HG02981 (cell line): ENCODE results near the gene KIF18B.
A peak's percentile ranks its signal among the peaks of the same experiment; 100 is the strongest.
"Not testable (repeated sequence)": the region's sequence is repeated elsewhere in the genome, so short reads cannot be mapped to it uniquely, and the experiment has no call there.

Source experiments
- ATAC-seq: cut with Tn5 transposase; IDR thresholded peaks from one replicate; pipeline ENCODE4 v1.9.1; 2021; ENCODE audit warnings: mild to moderate bottlenecking, moderate library complexity; ENCODE audit not compliant: unreplicated experiment

The KIF18B gene

DNA sequence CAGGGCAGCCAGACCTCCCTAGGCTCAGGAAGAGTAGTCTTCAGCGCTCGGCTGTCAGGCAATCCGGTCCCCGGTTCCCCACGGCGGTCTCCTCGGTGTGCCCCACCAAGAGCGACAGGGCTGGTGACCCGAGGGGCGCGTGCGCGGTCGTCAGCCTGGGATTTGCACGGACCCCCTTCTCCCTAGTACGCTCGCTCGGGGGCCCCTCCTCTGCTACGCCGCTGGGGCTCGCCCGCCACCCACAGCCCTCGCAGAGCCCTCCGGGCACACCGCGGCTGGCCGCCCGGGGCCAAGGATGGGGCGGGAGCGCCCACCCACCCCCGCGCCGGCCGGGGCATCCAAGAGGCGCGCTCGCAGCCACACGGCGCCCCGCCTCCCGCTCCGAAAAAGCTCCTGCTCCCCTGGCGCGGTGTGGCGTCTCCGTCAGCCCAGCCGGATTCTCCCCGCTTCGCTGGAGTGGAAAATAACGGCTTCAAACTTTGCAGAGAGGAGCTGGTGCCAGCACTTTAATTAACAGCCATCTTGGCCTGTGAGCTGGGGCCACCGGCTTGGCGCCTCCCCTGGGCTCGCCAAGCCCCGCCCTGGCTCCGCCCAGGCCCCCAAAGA is 22.7 kb upstream of the KIF18B start:
- no peak for ATAC-seq

DNA sequence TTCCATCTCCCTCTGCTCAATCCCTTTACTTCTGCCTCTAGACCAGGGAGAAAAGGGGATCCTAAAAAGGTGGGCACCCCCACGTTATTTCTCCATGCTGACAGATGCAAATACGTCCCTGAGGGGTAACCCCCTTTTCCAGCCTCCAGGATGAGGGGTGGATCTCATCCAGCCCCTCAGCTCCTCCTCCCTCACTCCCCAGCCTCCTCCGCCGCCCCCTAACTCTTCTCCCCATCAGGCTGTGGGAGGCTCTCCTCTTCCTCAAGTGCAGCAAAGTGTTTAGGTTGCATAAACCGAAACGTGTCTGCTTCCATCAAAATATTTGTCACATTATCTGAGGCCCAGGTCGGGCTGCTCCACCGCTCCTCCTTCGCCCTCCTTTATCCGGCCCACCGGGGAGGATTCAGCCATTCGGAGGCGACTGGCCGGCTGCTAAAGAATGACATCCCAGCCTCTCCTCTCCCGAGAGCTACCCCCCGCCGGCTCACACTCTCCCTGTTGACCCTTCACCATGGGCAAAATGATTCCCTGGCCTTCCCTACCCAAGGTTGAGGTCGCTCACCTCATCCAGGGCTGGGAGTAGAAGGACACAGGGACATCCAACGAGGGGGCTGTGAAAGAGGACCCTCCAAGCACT is 21.7 kb upstream of the KIF18B start:
- ATAC-seq: no peak

DNA sequence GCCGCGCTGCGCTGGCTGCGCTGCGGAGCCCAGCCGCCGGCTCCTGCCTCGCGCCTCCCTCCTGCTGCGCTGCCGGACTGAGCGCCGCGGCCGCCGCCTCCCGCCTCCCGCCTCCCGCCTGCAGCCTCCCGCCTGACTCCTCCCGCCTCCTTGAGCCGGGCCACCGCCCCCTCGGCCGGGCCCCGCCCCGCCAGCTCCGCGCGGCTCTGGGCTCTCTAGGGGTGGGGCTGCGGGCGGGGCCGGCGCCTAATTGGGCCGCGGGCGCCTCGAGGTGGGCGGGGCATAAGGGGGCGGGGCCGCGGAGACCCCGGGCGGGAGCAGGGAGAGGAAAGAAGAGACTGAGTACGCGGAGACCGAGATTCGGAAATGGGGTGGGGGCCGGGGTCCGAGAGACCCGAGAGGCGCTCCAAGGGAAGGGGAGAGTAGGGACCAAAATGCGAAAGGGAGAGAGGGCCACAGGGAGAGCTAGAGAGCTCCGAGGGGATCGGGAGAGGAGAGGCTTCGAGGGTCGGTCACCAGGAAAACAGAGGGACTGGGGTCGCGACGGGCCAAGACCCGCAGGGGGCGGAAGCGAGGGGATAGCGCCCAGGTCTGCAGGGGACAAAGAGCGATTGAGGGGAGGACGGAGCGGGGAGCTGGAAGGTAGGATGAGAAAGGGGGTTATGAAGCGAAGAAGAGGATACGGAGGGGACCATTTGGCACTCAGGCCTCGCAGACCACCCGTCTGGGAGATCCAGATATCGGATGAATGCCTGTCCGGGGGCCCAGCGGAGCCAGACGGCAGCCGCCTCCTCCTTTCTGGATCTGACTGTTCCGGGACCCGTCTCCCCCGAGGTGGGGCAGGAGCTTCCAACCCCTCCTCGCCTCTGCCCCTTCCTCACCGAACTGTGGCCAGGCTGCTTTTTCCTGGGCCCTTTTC is 20.9 kb upstream of the KIF18B start, which contains the start of gene C1QL1:
C1QL1 (minus strand) TSS at position 79 of the 919 bp plus-strand sequence. CDS start 255 bp downstream, outside the sequence.
- ATAC-seq: peak; percentile 86

DNA sequence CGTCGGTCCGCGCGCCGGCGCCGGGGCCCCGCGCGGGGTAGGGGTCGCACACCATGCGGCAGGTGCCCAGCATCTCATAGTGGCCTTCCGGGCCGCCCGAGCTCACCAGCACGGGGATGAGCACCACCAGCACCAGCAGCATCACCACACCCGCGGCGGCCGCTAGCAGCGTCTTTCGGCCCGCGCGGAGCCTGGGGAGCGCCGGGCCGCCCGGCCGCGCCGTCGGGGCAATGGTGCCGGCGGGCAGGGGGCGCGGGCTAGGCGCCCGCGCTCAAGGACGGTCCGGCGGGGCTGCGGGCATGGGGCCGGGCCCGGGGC is 20.3 kb upstream of the KIF18B start:
- ATAC-seq: no peak

DNA sequence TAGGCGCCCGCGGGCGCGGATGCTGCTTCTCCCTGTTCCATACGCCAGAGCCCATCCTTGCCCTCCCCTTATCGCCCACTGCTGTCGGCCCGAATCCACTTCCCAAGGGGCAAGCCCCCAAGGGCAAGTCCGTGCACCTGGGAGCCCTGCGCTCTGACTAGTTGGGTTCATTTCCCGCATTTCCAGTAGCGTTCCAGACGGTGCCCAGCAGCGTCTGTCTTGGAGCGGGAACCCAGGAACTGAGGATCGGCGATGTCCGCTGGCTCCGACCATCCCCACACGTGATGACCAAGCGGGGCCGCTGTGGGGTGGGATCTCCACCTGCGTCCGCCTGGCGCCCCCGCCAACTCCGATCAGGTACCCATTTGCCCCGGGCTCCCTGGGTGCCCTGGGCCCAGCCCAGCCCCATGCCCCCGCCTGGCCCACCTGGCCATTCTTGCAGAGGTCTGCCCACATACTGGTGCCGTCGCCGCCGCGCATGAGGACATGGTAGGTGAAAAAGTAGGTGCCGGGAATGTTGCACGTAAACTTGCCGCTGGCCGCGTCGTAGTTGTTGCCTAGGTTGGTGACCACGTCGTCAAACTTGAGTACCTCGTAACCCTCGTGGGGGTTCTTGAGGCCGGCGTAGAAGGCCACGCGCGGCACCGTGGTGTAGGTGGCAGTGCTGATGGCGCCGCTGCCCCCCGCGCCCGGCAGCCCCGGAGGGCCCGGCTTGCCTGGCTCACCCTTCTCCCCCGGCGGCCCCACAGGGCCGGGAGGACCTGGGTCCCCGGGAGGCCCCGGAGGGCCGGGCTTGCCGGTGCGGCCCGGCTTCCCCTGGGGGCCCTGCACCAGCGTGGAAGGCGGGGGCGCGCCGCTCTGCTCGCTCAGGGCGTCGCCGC is 19.7 kb upstream of the KIF18B start:
- ATAC-seq: no peak

DNA sequence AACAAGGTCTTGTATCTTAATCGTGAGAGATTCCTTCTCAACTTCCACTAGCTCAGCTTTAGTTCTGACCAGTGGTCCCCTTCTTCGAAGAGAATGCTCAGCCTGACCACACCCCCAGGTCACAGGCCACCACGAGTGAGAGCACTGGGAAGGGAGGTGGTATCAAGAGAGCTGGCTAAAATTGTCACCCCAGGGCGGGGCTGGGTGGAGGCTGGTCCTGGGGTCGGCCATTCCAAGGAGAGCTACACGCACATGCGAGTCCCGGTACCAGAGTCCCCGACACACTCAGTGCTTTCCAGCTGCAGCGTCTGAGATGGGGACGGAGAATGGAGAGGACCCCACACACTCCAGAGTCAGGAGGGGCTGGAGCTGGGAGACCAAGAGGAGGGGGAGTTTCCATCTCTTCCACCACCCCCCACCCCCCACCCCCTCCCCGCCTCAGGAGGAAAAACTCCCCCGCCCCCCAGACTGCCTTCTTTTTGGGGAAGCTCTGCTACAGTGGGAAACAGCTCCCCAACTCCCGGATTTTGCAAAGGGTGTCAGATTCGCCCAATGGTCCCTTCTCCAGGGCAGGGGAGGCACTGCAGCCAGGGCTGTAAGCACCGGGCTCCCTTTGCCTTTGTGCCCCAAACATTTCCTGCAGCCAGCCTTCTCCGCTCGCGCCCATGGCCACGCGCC is 18.9 kb upstream of the KIF18B start:
- no peak for ATAC-seq

DNA sequence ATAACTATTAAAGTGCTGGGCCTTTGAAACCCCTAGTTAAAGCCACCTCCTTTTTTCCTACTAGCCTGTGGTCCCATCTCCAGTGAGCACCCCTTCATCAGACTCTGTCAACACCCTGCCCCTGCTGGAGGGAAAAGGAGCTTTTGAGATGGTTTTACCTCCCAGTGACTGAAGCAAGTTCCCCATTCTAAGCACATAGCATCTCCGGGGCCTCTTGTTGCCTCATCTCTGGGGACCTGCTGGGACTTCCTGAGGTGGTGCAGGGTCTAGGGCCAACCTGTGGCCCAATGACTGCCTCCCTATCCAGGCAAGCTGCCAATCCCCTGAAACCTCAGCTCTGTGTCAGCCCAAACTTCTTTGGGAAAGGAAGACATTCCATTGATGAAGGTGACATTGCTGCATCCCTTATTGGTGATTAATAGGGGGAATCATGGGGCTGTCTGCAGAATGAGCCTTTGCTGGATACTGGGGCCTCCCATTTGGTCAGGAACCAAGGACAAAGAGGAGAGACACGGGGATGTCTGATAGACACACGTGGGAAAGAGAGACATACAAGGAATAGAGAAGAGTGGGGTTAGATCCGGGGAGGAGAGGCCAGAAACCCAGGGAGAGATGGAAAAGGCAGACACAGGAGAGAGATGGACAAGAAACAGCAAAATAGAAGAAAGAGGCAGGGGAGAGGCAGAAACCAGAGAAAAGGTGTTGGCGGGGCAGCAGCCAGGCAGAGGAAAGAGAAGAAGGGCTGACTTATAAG is 18.1 kb upstream of the KIF18B start:
- ATAC-seq: no peak

DNA sequence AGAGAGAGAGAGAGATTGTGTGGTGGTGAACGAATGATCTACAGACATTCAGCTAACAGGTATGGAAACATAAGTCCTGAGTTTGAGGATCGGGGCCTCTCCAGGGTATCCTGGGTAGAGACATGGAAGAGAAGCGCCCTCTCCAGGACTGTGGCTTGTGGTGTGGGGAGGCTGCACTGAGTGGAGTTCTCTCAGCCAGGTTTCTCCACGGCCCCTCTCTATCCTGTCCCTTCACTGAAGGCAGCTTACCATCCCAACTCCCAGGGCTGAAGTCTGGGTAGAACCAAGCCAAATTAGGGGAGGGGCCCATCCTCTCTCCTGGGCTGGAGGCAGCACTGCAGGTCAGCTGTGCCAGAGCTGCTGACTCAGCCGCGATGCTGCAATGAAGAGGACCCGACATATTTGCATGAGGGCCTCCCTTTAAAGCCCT is 14.4 kb upstream of the KIF18B start:
- no peak for ATAC-seq

DNA sequence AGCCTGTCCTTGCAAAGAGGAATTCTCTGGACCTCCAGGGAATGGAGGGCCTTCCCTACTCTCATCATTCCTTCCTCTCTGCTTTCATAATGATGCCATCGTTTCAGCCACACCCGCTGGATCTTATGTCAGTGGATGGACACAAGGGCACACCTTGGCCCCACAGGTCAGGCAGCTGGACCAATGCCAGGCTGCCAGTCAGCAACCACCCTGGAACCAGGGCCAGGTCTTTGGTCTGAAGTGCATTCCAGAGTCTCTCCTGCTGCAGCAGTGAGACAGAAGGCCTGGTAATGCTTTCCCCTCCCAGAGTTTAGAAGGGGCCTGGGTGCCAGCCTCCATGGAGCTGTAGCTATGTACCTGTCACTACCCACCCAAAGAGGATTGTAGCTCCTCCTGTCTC is 13.1 kb upstream of the KIF18B start:
- no peak for ATAC-seq

DNA sequence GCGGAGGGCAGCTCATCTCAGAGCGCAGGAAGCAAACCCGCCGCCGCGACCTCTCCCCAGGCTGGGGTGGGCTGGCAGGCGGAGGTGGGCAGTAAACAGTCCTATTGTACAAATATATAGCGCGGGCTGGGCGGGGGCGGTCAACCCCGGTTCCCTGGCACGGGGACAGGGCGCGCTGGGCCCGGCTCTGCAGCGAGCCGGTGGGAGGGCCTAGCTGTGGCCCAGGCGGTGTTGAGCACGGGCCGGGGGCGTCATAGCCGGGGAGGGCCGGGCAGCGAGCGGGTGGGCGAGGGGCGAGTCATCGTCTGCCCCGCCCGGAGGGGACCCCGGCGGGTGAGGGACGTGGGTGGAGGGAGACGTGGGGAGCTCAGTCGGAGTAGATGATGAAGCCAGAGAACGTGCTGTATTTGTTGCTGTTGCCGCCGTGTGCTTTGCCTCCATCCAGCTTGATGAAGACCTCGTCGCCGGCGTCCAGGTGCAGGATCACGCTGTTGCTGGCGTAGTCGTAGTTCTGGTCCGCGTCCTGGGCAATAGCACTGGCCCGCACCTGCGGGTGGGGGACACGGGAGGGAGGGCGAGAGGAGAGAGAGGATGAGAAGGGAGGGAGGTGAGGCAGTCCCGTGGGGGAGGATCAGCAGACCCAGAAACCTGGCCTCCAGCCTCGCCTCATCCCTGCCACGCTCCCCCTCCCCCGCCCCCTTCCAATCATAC is 12.4 kb upstream of the KIF18B start:
- ATAC-seq: no peak

DNA sequence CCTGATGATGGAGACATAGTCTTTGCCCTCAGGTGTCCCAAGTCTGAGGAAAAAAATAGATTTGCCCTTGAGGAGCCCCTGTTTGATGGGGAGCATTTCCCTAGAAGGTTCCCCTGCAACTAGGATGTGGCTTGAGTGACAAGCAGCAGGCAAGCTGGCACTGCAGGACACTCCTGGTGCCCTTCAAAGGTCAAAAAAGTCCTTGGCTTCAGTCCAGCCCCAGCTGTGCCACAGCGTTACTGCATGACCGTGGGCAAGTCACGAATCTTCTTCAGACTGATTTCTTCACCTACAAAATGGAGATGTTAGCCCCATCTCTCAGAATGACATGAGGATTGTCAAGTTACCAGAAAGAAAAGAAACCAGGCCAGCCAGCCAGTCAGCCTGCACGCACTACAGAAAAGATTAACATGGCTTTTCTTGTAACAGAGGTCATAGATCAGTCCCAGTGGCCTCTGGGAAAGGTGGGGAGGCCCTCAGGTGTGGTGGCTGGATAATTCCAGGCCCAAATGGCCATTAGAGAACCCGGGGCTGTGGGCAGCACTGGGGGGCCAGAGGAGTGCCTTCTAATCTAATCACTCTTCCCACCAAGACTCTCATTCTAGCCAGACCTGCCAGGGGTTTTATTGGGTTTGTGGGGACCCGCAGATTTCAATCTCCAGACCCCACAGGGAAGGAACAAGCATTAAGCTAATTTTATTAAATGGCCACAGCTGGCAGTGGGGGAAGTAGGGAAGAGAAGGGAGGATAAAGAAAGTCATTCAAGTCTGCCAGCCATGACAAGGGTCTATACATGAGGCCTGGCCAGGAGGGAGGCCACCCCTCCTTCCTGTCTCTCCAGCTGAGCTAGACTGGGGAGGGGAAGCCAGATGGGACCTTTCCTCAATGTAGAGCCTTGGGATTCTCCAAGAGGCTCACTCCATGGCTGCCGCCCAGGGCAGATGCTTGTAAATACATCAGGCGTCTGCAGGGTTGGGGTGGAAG is 9.7 kb upstream of the KIF18B start:
- ATAC-seq: no peak

DNA sequence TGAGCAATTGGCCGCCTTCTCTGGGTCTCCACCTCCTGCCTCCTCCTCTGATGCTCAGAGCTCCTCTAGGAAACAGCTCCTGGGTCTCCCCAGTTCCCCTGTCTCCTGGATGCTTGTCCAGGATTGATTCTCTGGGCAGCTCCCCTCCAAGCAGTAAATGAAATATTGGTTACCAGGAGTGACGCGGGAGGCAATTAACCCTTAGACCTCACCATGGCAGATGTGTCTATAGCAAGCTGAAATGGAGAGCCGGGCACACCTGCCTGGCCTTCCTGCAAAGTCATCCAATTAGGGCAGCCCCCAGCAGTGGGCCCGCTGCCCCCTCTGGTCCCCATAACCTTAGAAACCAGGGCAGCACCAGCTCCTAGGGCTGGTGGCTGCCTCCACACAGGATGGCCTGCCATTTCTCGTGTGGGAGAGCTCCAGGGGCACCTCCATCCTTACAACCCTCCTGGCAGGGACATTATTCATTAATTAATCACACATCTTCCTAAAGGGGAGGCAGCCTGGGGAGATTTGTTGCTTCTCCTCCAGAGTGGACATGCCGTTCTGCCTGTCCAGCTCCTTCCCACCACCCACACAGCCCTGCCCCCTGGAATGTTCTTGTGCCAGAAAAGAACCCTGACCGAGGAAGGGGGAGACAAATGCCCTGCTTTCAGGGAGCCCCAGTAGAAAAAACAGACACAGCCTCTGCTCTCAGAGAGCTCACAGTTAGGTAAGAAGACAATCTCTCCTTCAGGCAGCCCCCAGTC is 8.3 kb upstream of the KIF18B start:
- ATAC-seq: no peak

DNA sequence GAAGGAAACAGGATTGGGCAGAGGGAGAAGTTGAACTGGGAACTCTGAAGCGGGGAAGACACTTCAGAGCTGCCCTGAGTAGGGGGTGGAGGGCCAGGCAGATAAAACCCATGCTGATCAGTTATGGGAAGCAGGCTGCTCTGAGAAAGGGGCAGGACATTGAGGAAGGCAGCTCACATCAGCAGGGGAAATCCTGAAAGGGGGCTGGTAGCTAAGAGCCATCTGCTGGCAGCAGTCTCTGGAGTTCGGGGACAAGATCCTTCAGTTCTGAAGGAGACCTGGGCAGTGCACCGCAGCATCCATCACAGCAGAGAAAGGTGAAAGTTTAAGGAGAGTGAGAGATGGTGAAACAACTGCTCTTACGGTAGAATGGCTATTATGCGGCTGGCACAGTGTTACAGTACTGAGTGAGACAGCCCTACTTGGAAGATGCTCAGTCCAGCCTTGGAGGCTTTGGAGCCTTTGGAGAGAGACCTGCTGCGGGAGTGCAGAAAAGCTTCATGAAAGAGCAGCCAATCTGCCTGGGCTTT is 5.4 kb upstream of the KIF18B start:
- ATAC-seq: no peak

DNA sequence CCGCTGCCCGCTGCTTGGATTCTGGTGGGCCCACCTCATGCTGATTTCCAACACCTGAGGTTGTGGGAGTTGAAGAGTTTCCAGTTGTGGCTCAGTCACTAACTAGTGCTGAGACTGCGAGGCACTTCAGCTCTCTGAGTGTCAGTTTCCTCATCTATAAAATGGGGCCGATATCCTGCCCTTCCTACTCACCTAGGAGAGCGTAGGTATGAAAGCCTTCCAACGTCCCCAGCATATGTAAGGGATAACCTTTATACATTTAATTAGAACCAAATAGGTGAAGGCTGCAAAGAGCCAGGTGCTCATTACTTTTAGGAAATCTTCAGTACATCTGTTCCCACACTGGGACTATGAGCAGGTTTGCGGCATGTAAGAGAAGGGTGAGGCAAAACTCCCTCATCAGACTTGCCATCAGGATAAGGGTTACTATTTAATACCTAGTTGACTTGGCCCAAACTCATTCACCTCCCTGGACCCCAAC is 782 bp upstream of the KIF18B start:
- no peak for ATAC-seq

DNA sequence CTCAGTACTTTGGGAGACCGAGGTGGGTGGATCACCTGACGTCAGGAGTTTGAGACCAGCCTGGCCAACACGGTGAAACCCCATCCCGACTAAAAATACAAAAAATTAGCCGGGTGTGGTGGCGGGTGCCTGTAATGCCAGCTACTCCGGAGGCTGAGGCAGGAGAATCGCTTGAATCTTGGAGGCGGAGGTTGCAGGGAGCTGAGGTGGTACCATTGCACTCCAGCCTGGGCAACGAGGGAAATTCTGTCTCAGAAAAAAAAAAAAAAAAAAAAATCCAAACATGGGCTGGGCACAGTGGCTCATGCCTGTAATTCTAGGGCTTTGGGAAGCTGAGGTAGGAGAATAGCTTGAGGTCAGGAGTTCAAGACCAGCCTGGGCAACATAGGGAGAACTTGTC is 1.9 kb downstream of the KIF18B start:
- ATAC-seq: not testable (repeated sequence)

DNA sequence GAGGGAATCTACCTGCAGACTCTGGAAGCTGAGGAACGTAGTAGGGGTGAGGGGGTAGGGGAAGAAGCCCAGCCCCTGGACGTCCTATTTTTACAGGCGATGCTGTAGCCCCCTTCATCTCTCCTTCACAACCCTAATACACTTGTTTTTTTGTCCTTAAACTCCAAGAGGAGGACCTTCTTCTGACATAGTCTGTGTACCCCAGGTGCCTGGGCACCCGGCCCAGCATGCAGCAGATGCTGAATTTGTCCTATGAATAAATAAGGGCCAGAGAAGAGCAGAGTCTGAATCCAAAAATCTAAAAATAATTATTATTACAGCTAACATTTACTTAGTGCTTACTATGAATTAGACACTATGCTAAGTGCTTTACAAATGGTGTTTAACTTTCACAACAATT is 5.1 kb downstream of the KIF18B start:
- ATAC-seq: no peak
